SH-SY5Y (cell line): Measurements from ENCODE around the gene MYD88.

ENCODE experiments used
- GATA2 ChIP-seq: IDR thresholded peaks from 2 replicates; pipeline ENCODE4 v1.6.1; 2011; ENCODE audit warnings: mild to moderate bottlenecking, low read depth, low read length
- GATA3 ChIP-seq: IDR thresholded peaks from 2 replicates; pipeline ENCODE4 v1.6.1; 2011; ENCODE audit warnings: low read depth, mild to moderate bottlenecking, low read length, moderate library complexity

DNA sequence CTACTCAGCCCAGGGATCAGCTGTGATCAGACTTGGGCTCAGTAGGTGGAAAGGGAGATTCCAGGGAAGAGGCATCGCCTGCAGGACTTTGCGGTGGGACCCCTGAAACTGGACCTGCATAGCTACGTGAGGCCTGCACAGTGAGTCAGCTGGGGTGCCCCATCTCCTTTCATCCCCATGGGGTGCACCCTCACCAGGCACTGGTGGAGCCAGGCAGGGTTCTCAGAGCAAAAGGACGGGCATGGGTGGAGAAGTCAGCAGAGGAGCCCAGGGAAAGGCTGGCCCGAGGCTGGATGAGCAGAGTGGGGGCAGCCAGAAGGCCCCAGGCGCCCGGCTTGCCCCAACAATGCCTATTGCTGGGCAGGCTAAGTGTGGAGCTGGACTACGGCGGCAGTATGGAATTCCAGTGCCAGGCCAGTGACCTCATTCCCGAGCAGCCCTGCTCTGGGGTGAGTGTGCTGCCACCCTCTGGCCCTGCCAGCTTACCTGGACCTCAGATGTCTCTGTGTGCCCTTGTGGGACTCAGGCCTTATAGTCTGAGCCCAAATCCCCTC lies 21.2 kb upstream of the MYD88 start:
- no peak for TF ChIP-seq GATA2
- TF ChIP-seq GATA3 = no peak
